Esophagus squamous epithelium (tissue), 5 donors: ENCODE results near the gene PKHD1. TPM values are rescaled to one million over a fixed set of nuclear protein-coding genes. Genes with fewer than 3 reads are reported as not detected.
A peak's percentile ranks its signal among the peaks of the same experiment; 100 is the strongest.

Experiments used
- DNase-seq: peaks from one replicate; lab custom pipeline; 2025; lab: John Stamatoyannopoulos, UW
- H3K27ac ChIP-seq, 4 donors: fragments of 200-600 bp; sonication (generic); one replicate each; pipeline ENCODE4 v1.5.1; 2016 to 2019; ENCODE audit warnings: mild to moderate bottlenecking in 1 of 4
- H3K27me3 ChIP-seq, 4 donors: fragments of 200-600 bp; sonication (generic); 1 replicate in 3 of 4; 2 replicates in 1 of 4; pipeline versions ENCODE4 v1.5.1 to v1.6.0; 2017 to 2021; ENCODE audit warnings: antibody characterized with exemption in 1 of 4
- H3K36me3 ChIP-seq, 3 donors: fragments of 200-600 bp; sonication (generic); one replicate each; pipeline ENCODE4 v1.5.1; 2016 to 2019
- H3K4me1 ChIP-seq, 3 donors: fragments of 200-600 bp; sonication (generic); one replicate each; pipeline ENCODE4 v1.5.1; 2017 to 2019
- H3K4me3 ChIP-seq, 4 donors: fragments of 200-600 bp; sonication (generic); 1 replicate in 3 of 4; 2 replicates in 1 of 4; pipeline ENCODE4 v1.5.1; 2016 to 2019; ENCODE audit warnings: mild to moderate bottlenecking in 2 of 4, moderate library complexity in 1 of 4
- H3K9me3 ChIP-seq, 3 donors: fragments of 200-600 bp; sonication (generic); one replicate each; pipeline ENCODE4 v1.5.1; 2016 to 2019
- POLR2A ChIP-seq, 4 donors: fragments of 450-650 bp; IDR thresholded peaks; one replicate each; pipeline ENCODE4 v1.6.1; 2017; ENCODE audit warnings: antibody characterized with exemption in 4 of 4, mild to moderate bottlenecking in 4 of 4, moderate library complexity in 3 of 4
- WGBS, 2 donors: methylation state at CpG; one replicate each; pipeline ENCODE4 v1.1.5; 2018; 5-methylcytosine and 5-hydroxymethylcytosine counted together
- intact Hi-C: fragments of 100-400 bp; cut with DNase I; formaldehyde crosslinking; loops from one replicate; pipeline ENCODE4 v1.15.0; 2022
- total RNA-seq, 4 donors: library from RNA; depleted of rRNA; stranded (reverse); fragments of >200 nt; gene quantifications; one replicate each; pipeline ENCODE4 v1.1.0, GENCODE V29; 2016
- TF ChIP-seq, protein P1 (sequence below), 6 experiments: fragments of 450-650 bp in 4 of 6; fragments of 200-600 bp in 2 of 6; sonication (generic) in 2 of 6; IDR thresholded peaks; one replicate each; pipeline ENCODE4 v1.5.1; 2016 to 2019; ENCODE audit warnings: antibody characterized with exemption in 6 of 6, mild to moderate bottlenecking in 4 of 6, moderate library complexity in 4 of 6
- donor health status: DM: yes; HTN: yes; CAD: no.

The PKHD1 gene, protein sequence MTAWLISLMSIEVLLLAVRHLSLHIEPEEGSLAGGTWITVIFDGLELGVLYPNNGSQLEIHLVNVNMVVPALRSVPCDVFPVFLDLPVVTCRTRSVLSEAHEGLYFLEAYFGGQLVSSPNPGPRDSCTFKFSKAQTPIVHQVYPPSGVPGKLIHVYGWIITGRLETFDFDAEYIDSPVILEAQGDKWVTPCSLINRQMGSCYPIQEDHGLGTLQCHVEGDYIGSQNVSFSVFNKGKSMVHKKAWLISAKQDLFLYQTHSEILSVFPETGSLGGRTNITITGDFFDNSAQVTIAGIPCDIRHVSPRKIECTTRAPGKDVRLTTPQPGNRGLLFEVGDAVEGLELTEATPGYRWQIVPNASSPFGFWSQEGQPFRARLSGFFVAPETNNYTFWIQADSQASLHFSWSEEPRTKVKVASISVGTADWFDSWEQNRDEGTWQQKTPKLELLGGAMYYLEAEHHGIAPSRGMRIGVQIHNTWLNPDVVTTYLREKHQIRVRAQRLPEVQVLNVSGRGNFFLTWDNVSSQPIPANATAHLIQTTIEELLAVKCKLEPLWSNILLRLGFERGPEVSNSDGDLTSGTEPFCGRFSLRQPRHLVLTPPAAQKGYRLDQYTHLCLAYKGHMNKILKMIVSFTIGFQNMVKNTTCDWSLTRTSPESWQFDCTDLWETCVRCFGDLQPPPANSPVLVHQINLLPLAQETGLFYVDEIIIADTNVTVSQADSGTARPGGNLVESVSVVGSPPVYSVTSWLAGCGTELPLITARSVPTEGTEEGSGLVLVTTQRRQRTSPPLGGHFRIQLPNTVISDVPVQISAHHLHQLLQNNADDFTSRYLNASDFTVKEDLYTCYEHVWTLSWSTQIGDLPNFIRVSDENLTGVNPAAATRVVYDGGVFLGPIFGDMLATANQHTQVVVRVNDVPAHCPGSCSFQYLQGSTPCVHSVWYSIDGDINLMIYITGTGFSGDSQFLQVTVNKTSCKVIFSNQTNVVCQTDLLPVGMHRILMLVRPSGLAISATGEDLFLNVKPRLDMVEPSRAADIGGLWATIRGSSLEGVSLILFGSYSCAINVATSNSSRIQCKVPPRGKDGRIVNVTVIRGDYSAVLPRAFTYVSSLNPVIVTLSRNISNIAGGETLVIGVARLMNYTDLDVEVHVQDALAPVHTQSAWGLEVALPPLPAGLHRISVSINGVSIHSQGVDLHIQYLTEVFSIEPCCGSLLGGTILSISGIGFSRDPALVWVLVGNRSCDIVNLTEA (N-terminal part only)
- total RNA-seq = under 1 TPM in 1 of 4 donors, not detected in 3; 0.04 TPM

DNA sequence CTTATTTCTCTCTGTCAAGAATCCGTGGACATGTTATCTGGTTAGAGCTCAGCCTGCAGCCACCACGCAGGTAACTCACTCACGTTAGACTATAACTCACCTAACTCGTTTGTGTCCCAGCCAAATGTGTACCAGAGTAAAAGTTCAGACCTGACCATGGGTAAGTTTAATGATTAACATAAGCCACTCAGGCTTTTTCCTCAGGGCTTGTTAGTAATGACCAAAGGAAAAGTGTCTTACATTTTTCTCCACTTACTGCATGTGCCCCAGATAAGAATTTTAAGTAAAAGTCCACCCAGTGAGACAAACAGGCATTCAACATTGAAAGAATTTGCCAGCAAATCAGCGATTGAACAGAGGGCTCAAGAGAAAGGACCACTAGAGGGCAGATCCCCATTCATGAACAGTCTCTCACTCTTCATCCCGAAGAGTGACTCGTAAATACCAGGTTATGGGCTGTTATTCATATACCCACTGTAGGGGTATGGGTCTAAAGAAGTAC is at the start of gene PKHD1:
Gene PKHD1 (minus strand): TSS at position 116 of the 502 bp plus-strand sequence. CDS start 2,680 bp downstream, outside the sequence.
- H3K27me3 ChIP-seq = no peaks in the 10 kb centered on the region
- H3K4me3 ChIP-seq = no peak within 1 kb of the TSS
- H3K36me3 ChIP-seq = no peaks in the 10 kb centered on the region
- H3K27ac ChIP-seq = no peak within 1 kb of the TSS
- WGBS, 2 donors = 34 to 37% methylated on average over 7 of the region's 7 CpGs
- no peaks in the 10 kb centered on the region for H3K9me3 ChIP-seq
- H3K4me1 ChIP-seq = no peaks in the 10 kb centered on the region
- DNase-seq = no peak
- intact Hi-C loops = no loop called here
- no peak for TF ChIP-seq POLR2A (IDR thresholded peaks at IDR 0.05)
- TF ChIP-seq, protein P1, sequence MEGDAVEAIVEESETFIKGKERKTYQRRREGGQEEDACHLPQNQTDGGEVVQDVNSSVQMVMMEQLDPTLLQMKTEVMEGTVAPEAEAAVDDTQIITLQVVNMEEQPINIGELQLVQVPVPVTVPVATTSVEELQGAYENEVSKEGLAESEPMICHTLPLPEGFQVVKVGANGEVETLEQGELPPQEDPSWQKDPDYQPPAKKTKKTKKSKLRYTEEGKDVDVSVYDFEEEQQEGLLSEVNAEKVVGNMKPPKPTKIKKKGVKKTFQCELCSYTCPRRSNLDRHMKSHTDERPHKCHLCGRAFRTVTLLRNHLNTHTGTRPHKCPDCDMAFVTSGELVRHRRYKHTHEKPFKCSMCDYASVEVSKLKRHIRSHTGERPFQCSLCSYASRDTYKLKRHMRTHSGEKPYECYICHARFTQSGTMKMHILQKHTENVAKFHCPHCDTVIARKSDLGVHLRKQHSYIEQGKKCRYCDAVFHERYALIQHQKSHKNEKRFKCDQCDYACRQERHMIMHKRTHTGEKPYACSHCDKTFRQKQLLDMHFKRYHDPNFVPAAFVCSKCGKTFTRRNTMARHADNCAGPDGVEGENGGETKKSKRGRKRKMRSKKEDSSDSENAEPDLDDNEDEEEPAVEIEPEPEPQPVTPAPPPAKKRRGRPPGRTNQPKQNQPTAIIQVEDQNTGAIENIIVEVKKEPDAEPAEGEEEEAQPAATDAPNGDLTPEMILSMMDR (IDR thresholded peaks at IDR 0.05) = peak in 2 of 6 experiments; percentile 8 to 24

DNA sequence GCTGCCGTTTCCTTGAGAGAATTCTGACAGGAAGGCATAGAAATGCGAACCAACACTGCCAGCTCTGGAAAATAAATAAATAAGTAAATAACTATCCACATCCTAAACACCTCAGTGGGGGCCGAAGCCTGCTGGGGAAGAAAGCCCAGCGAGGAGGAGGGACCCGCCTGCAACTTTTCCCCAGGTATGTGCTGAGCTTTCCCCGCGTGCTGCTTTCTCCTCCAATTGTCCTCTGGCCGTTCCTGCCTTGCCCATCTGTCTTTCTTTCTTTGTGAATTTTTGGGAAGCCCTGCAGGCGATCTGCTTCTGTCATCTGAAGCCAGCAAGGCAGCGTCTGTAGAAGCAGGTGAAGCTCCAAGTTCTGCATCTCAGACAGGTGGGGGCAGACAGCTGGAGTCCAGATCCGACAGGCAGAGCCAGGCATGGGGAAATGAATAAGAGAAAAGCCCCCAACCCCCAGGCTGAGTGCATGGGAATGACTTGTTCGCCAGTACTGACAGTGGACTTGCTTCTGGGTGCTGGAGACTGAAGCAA is 49.6 kb upstream of the PKHD1 start:
- no peak for TF ChIP-seq POLR2A (IDR thresholded peaks at IDR 0.05)
- TF ChIP-seq, protein P1 (IDR thresholded peaks at IDR 0.05) = no peak
- Histone ChIP-seq H3K36me3 (no peaks in the 10 kb centered on the region), H3K27ac (no peak overlapping the region), H3K9me3 (no peaks in the 10 kb centered on the region), H3K4me3 (no peak overlapping the region), H3K27me3 (no peaks in the 10 kb centered on the region), H3K4me1 (no peaks in the 10 kb centered on the region)
- intact Hi-C loops = no loop called here
- no peak for DNase-seq
- 56 to 65% methylated on average over 9 to 10 of the region's 12 CpGs for WGBS, 2 donors

DNA sequence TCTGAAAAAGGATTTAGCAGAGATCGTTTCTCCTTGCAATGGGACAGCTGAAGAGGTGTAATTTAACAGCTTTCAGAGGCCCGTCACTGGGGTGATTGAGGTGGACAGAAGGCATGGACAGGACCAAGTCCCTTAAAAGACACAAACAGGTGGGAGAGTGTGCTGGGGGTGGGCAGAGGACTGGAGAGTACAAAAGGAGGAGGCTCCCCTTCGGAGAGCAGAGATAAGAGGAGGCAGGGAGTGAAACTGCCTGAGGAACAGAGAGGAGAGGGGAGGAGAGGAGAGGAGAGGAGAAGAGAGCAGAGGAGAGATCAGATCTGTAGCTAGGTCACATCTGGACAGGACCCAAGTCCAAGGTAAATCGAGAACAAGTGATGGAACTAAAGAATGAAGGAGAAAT is 48.6 kb upstream of the PKHD1 start:
- H3K27me3 ChIP-seq = no peaks in the 10 kb centered on the region
- no peaks in the 10 kb centered on the region for H3K9me3 ChIP-seq
- H3K36me3 ChIP-seq = no peaks in the 10 kb centered on the region
- no peak overlapping the region for H3K4me3 ChIP-seq
- no peak for DNase-seq
- intact Hi-C loops = no loop called here
- WGBS, 2 donors = 61 to 65% methylated on average over 4 of the region's 4 CpGs
- no peaks in the 10 kb centered on the region for H3K4me1 ChIP-seq
- TF ChIP-seq POLR2A (IDR thresholded peaks at IDR 0.05) = no peak
- TF ChIP-seq, protein P1 (IDR thresholded peaks at IDR 0.05) = no peak
- H3K27ac ChIP-seq = no peak overlapping the region

- Histone ChIP-seq H3K27ac (no peak overlapping the region), H3K4me3 (no peak overlapping the region), H3K36me3 (no peaks in the 10 kb centered on the region), H3K27me3 (no peaks in the 10 kb centered on the region), H3K9me3 (no peaks in the 10 kb centered on the region), H3K4me1 (no peaks in the 10 kb centered on the region)
- 85 to 86% methylated on average over 4 of the region's 4 CpGs for WGBS, 2 donors
- no peak for TF ChIP-seq POLR2A (IDR thresholded peaks at IDR 0.05)
- TF ChIP-seq, protein P1 (IDR thresholded peaks at IDR 0.05) = no peak
- intact Hi-C loops = no loop called here
- no peak for DNase-seq
Measured at GRCh38 chr6:52135217-52135616, 47.8 kb upstream of the PKHD1 start.
